HepG2 (cell line): ENCODE results near the gene TFAM. TPM values are rescaled to one million over a fixed set of nuclear protein-coding genes. Genes with fewer than 3 reads are reported as not detected.

Experiments used
- EHMT2 ChIP-seq: fragments of 200-600 bp; sonication (generic); IDR thresholded peaks from 2 replicates; pipeline ENCODE4 v1.7.0; 2017; ENCODE audit warnings: antibody characterized with exemption, low read depth, low read length, borderline replicate concordance
- HMGA1 ChIP-seq: sonication (generic); formaldehyde crosslinking; conservative IDR thresholded peaks from 2 replicates; pipeline ENCODE4 v1.4.0; 2020; ENCODE audit warnings: missing genetic modification reagents
- HNRNPUL1 ChIP-seq: fragments of 200-400 bp; formaldehyde crosslinking; IDR thresholded peaks from 2 replicates; pipeline ENCODE4 v1.6.1; 2017; ENCODE audit warnings: low read depth, mild to moderate bottlenecking, low read length, moderate library complexity
- KDM1A ChIP-seq: IDR thresholded peaks from 2 replicates; pipeline ENCODE4 v1.6.1; 2016; ENCODE audit warnings: missing compliant biosample characterization
- PRDM10 ChIP-seq: sonication (generic); formaldehyde crosslinking; IDR thresholded peaks from 2 replicates; pipeline ENCODE4 v1.4.0; 2020; ENCODE audit warnings: low read depth, missing genetic modification reagents
- SALL2 ChIP-seq: sonication (generic); formaldehyde crosslinking; IDR thresholded peaks from 2 replicates; pipeline ENCODE4 v1.8.1; 2023; ENCODE audit warnings: mild to moderate bottlenecking, missing genetic modification reagents, inconsistent platforms
- ZC3H4 ChIP-seq: sonication (generic); formaldehyde crosslinking; IDR thresholded peaks from 2 replicates; pipeline ENCODE4 v1.4.0; 2020; ENCODE audit warnings: missing genetic modification reagents, borderline replicate concordance
- ZHX1 ChIP-seq: sonication (generic); formaldehyde crosslinking; IDR thresholded peaks from 2 replicates; pipeline ENCODE4 v1.8.1; 2022; ENCODE audit warnings: low read depth, mild to moderate bottlenecking, missing genetic modification reagents
- ZNF326 ChIP-seq: sonication (generic); formaldehyde crosslinking; IDR thresholded peaks from 2 replicates; pipeline ENCODE4 v1.4.0; 2020; ENCODE audit warnings: missing genetic modification reagents, borderline replicate concordance
- ZNF572 ChIP-seq: sonication (generic); formaldehyde crosslinking; IDR thresholded peaks from 2 replicates; pipeline ENCODE4 v1.5.1; 2020; ENCODE audit warnings: mild to moderate bottlenecking, missing genetic modification reagents
- ZNF761 ChIP-seq: sonication (generic); formaldehyde crosslinking; conservative IDR thresholded peaks from 2 replicates; pipeline ENCODE4 v1.4.0; 2020; ENCODE audit warnings: mild to moderate bottlenecking, missing genetic modification reagents
- polyA plus RNA-seq, 8 experiments: library from polyadenylated mRNA; depleted of rRNA in 3 of 8; stranded (reverse) in 7 of 8; unstranded in 1 of 8; fragments of >200 nt; fragmentation: Illumina TruSeq in 4 of 8; extraction: Trizol in 4 of 8; gene quantifications; 2 replicates each; pipeline versions ENCODE4 v1.2.1 to v1.2.3, GENCODE V29; 2011 to 2016; ENCODE audit warnings: low read depth in 4 of 8, missing spikeins in 1 of 8, mixed read lengths in 1 of 8; ENCODE audit not compliant: insufficient read depth in 1 of 8
- total RNA-seq, 5 experiments: library from RNA; depleted of rRNA; stranded (reverse); fragments of >200 nt; fragmentation: Illumina TruSeq; extraction: Trizol; gene quantifications; 2 replicates each; pipeline ENCODE4 v1.2.3, GENCODE V29; 2016; ENCODE audit warnings: low read depth in 1 of 5
- TF ChIP-seq, protein P1 (sequence below): sonication (generic); formaldehyde crosslinking; IDR thresholded peaks from 2 replicates; pipeline ENCODE4 v1.4.0; 2020; ENCODE audit warnings: missing genetic modification reagents, borderline replicate concordance
- TF ChIP-seq, protein P2 (sequence below): IDR thresholded peaks from 2 replicates; pipeline ENCODE4 v1.6.1; 2016; ENCODE audit warnings: missing compliant biosample characterization, missing genetic modification reagents, borderline replicate concordance
- TF ChIP-seq, protein P3 (sequence below): sonication (generic); formaldehyde crosslinking; IDR thresholded peaks from 2 replicates; pipeline ENCODE4 v1.5.1; 2020; ENCODE audit warnings: mild to moderate bottlenecking, missing genetic modification reagents, borderline replicate concordance

TFAM gene
- total and polyA plus RNA-seq, 2 of the 13 experiments (the other 11 are each of a cell fraction or from before 2014, with no cell fraction given) = 18.4 to 125 TPM

GRCh38 chr10:58384999-58385783 lies at the start of gene TFAM (continued):
- TF ChIP-seq SALL2 (CRISPR knock-in tag) = peak; percentile 85; the same call in 1 of the 2 replicates
- TF ChIP-seq ZNF572 = no peak
- 0 out of 2 replicates have a peak, but pooled peaks have one; percentile 44 for TF ChIP-seq PRDM10 (CRISPR knock-in tag)
- TF ChIP-seq, protein P1, sequence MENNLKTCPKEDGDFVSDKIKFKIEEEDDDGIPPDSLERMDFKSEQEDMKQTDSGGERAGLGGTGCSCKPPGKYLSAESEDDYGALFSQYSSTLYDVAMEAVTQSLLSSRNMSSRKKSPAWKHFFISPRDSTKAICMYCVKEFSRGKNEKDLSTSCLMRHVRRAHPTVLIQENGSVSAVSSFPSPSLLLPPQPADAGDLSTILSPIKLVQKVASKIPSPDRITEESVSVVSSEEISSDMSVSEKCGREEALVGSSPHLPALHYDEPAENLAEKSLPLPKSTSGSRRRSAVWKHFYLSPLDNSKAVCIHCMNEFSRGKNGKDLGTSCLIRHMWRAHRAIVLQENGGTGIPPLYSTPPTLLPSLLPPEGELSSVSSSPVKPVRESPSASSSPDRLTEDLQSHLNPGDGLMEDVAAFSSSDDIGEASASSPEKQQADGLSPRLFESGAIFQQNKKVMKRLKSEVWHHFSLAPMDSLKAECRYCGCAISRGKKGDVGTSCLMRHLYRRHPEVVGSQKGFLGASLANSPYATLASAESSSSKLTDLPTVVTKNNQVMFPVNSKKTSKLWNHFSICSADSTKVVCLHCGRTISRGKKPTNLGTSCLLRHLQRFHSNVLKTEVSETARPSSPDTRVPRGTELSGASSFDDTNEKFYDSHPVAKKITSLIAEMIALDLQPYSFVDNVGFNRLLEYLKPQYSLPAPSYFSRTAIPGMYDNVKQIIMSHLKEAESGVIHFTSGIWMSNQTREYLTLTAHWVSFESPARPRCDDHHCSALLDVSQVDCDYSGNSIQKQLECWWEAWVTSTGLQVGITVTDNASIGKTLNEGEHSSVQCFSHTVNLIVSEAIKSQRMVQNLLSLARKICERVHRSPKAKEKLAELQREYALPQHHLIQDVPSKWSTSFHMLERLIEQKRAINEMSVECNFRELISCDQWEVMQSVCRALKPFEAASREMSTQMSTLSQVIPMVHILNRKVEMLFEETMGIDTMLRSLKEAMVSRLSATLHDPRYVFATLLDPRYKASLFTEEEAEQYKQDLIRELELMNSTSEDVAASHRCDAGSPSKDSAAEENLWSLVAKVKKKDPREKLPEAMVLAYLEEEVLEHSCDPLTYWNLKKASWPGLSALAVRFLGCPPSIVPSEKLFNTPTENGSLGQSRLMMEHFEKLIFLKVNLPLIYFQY (CRISPR knock-in tag) = peak; percentile 73; the same call in 1 of the 2 replicates
- TF ChIP-seq, protein P2, sequence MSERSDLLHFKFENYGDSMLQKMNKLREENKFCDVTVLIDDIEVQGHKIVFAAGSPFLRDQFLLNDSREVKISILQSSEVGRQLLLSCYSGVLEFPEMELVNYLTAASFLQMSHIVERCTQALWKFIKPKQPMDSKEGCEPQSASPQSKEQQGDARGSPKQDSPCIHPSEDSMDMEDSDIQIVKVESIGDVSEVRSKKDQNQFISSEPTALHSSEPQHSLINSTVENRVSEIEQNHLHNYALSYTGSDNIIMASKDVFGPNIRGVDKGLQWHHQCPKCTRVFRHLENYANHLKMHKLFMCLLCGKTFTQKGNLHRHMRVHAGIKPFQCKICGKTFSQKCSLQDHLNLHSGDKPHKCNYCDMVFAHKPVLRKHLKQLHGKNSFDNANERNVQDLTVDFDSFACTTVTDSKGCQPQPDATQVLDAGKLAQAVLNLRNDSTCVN (CRISPR knock-in tag) = no peak
- no peak; the same call in 1 of the 2 replicates for TF ChIP-seq ZHX1
- TF ChIP-seq, protein P3, sequence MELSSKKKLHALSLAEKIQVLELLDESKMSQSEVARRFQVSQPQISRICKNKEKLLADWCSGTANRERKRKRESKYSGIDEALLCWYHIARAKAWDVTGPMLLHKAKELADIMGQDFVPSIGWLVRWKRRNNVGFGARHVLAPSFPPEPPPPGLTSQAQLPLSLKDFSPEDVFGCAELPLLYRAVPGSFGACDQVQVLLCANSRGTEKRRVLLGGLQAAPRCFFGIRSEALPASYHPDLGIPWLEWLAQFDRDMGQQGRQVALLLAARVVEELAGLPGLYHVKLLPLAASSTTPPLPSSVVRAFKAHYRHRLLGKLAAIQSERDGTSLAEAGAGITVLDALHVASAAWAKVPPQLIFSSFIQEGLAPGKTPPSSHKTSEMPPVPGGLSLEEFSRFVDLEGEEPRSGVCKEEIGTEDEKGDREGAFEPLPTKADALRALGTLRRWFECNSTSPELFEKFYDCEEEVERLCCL (CRISPR knock-in tag) = 0 out of 2 replicates have a peak, but pooled peaks have one; percentile 75
- 0 out of 2 replicates have a peak, but pooled peaks have one; percentile 23 for TF ChIP-seq ZNF761 (CRISPR knock-in tag)
- TF ChIP-seq HNRNPUL1 = 0 out of 2 replicates have a peak, but pooled peaks have one; percentile 28
- TF ChIP-seq KDM1A (CRISPR knock-in tag) = peak; percentile 35
- TF ChIP-seq ZNF326 = no peak
- no peak for TF ChIP-seq ZC3H4 (CRISPR knock-in tag)
- TF ChIP-seq EHMT2 = no peak
- TF ChIP-seq HMGA1 (CRISPR knock-in tag) = no peak
